Adrenal gland (tissue), 12 donors: ENCODE results near the gene COL2A1. TPM values are rescaled to one million over a fixed set of nuclear protein-coding genes. Genes with fewer than 3 reads are reported as not detected.

Experiments used
- DNase-seq, 7 donors: peaks; one replicate each; pipeline ENCODE4 v3.0.0-alpha.2; 2019 to 2020
- H3K27ac ChIP-seq, 5 donors: fragments of 200-600 bp; sonication (generic) in 4 of 5; 1 replicate in 3 of 5; 2 replicates in 2 of 5; pipeline versions ENCODE4 v1.5.1 to v1.8.0; 2016 to 2020; ENCODE audit warnings: mild to moderate bottlenecking in 1 of 5
- H3K27me3 ChIP-seq: fragments of 200-600 bp; 2 replicates; pipeline ENCODE4 v1.8.0; 2021
- H3K36me3 ChIP-seq, 2 donors: fragments of 200-600 bp; replicated peaks in 1 of 2; 1 replicate in 1 of 2; 2 replicates in 1 of 2; pipeline versions ENCODE4 v1.5.1 to v1.8.0; 2018 to 2022
- H3K4me1 ChIP-seq, 2 donors: fragments of 200-600 bp; replicated peaks in 1 of 2; 1 replicate in 1 of 2; 2 replicates in 1 of 2; pipeline versions ENCODE4 v1.5.1 to v1.8.0; 2018 to 2021
- H3K4me3 ChIP-seq, 4 donors: fragments of 200-600 bp; sonication (generic) in 3 of 4; one replicate each; pipeline ENCODE4 v1.5.1; 2016 to 2018
- H3K9me3 ChIP-seq, 3 donors: fragments of 200-600 bp; sonication (generic) in 1 of 3; replicated peaks in 1 of 3; 1 replicate in 2 of 3; 2 replicates in 1 of 3; pipeline versions ENCODE4 v1.5.1 to v1.8.0; 2016 to 2021
- CTCF ChIP-seq, 6 experiments: fragments of 450-650 bp in 4 of 6; fragments of 200-600 bp in 2 of 6; sonication (generic) in 1 of 6; IDR thresholded peaks; 1 replicate in 5 of 6; 2 replicates in 1 of 6; pipeline versions ENCODE4 v1.5.1 to v1.8.0; 2016 to 2021; ENCODE audit warnings: antibody characterized with exemption in 6 of 6, mild to moderate bottlenecking in 2 of 6, moderate library complexity in 1 of 6
- POLR2A ChIP-seq, 2 donors: fragments of 450-650 bp; IDR thresholded peaks; one replicate each; pipeline ENCODE4 v1.6.1; 2017; ENCODE audit warnings: antibody characterized with exemption in 2 of 2, mild to moderate bottlenecking in 2 of 2, moderate library complexity in 1 of 2
- WGBS, 4 donors: extraction: QIAGEN DNeasy Blood & Tissue Kit in 2 of 4; methylation state at CpG; one replicate each; pipeline versions ENCODE4 v1.1.5 to v1.1.7; 2013 to 2017; 5-methylcytosine and 5-hydroxymethylcytosine counted together
- intact Hi-C, 2 donors: fragments of 100-400 bp; cut with DNase I; formaldehyde crosslinking; loops; one replicate each; pipeline versions ENCODE4 v1.14.1 to v1.15.0; 2022 to 2023
- polyA plus RNA-seq, 3 donors: library from polyadenylated mRNA; stranded (reverse); fragments of 200-250 nt in 2 of 3; fragments of 350-450 nt in 1 of 3; fragmentation: Illumina TruSeq in 1 of 3; extraction: RNeasy Lipid Tissue Mini Kit (QIAGEN cat#74804) in 1 of 3; gene quantifications; one replicate each; pipeline ENCODE4 v1.2.3, GENCODE V29; 2013 to 2014
- total RNA-seq, 9 donors: library from RNA; depleted of rRNA in 4 of 9; stranded (reverse); fragments of >200 nt in 4 of 9; fragments of 120-200 nt in 1 of 9; fragmentation: NEBNext Ultra II Directional in 1 of 9; extraction: Animal tissue kit (Norgen Biotek cat#: 25700) in 1 of 9; gene quantifications; one replicate each; pipeline versions ENCODE4 v1.1.0 to v1.2.4, GENCODE V29; 2013 to 2023
- donor health status: healthy with polysubstance abuse.
- donor health status: Bipolar disorder and iron deficiency.
- donor health status: DM: yes; HTN: yes; CAD: no.
- donor health status: DM: no; HTN: no; CAD: no.
- donor health status: DM: no; HTN: no; CAD: no.
- donor health status: DM: yes; HTN: yes; CAD: no.

Gene COL2A1
- total and polyA plus RNA-seq, 12 donors: 0.07 to 18.2 (median 0.25) TPM; not detected in 3

- H3K36me3 ChIP-seq: no peaks in the 10 kb centered on the region
- intact Hi-C loops: no loop called here
- TF ChIP-seq CTCF (IDR thresholded peaks at IDR 0.05) (no peak), POLR2A (IDR thresholded peaks at IDR 0.05) (no peak)
- H3K27ac ChIP-seq: no peak overlapping the region
- H3K4me1 ChIP-seq: peaks cover 0 to 4% of the 10 kb centered on the region in 2 donors
- no peaks in the 10 kb centered on the region for H3K27me3 ChIP-seq
- 94 to 100% (median 97%) methylated on average over 3 to 5 of the region's 5 CpGs for WGBS, 4 donors
- no peaks in the 10 kb centered on the region for H3K9me3 ChIP-seq
- H3K4me3 ChIP-seq: no peak overlapping the region
- DNase-seq: no peak
Measured at GRCh38 chr12:47986832-47987231, 17.4 kb downstream of the COL2A1 start.

DNA sequence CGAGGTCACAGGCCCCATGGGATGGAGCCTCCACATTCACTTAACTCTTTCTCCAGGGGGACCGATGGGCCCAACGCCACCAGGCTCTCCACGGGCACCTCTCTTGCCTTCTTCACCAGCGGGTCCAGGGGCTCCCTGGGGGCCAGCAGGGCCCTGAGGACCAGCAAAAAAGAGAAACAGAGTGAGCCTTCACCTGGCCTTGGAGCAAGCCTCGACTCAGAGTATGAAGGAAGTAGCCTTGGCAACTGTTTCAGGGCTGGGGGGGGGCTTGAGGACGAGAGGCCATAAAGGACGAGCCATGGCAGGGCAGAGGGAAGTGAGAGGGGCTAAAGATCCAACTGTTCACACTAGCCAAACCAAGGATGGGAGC lies 18.0 kb downstream of the COL2A1 start:
- WGBS, 4 donors: 77 to 90% (median 81%) methylated on average over 8 of the region's 8 CpGs
- TF ChIP-seq POLR2A (IDR thresholded peaks at IDR 0.05): no peak
- no peak for TF ChIP-seq CTCF (IDR thresholded peaks at IDR 0.05)
- no peak overlapping the region for H3K27ac ChIP-seq
- DNase-seq: no peak
- intact Hi-C loops: no loop called here
- H3K4me1 ChIP-seq: peaks cover 0 to 4% of the 10 kb centered on the region in 2 donors
- H3K4me3 ChIP-seq: no peak overlapping the region
- H3K36me3 ChIP-seq: no peaks in the 10 kb centered on the region
- H3K27me3 ChIP-seq: no peaks in the 10 kb centered on the region
- H3K9me3 ChIP-seq: no peaks in the 10 kb centered on the region

- no peaks in the 10 kb centered on the region for H3K36me3 ChIP-seq
- peaks cover 0 to 4% of the 10 kb centered on the region in 2 donors for H3K4me1 ChIP-seq
- H3K4me3 ChIP-seq: no peak overlapping the region
- H3K27ac ChIP-seq: no peak overlapping the region
- intact Hi-C loops: no loop called here
- H3K9me3 ChIP-seq: no peaks in the 10 kb centered on the region
- TF ChIP-seq POLR2A (IDR thresholded peaks at IDR 0.05): no peak
- TF ChIP-seq CTCF (IDR thresholded peaks at IDR 0.05): no peak
- no peak for DNase-seq
- no peaks in the 10 kb centered on the region for H3K27me3 ChIP-seq
- 91 to 92% (median 92%) methylated on average over 10 to 16 of the region's 16 CpGs for WGBS, 4 donors
Measured at GRCh38 chr12:47985596-47986290, 18.5 kb downstream of the COL2A1 start.

- Histone ChIP-seq H3K4me1 (peaks cover 0 to 4% of the 10 kb centered on the region in 2 donors), H3K4me3 (no peak overlapping the region), H3K27me3 (no peaks in the 10 kb centered on the region), H3K36me3 (no peaks in the 10 kb centered on the region), H3K27ac (no peak overlapping the region), H3K9me3 (no peaks in the 10 kb centered on the region)
- 94 to 100% (median 96%) methylated on average over 3 to 8 of the region's 8 CpGs for WGBS, 4 donors
- no peak for DNase-seq
- TF ChIP-seq CTCF (IDR thresholded peaks at IDR 0.05): no peak
- TF ChIP-seq POLR2A (IDR thresholded peaks at IDR 0.05): no peak
- intact Hi-C loops: no loop called here
Measured at GRCh38 chr12:47984331-47984801, 19.9 kb downstream of the COL2A1 start.
